GM12878 (cell line): ENCODE data around the gene CCL19. TPM values are rescaled to one million over a fixed set of nuclear protein-coding genes. Genes with fewer than 3 reads are reported as not detected.

ENCODE experiments used
- ATAC-seq: fragments of 200-7000 bp; cut with Tn5 transposase; 3 replicates; pipeline ENCODE4 v1.9.1; 2020; ENCODE audit warnings: mild to moderate bottlenecking, moderate library complexity
- BruUV-seq: library from RNA; stranded (reverse); fragments of 400-500 nt; replicated peaks from 2 replicates; lab custom pipeline; 2021; lab: Mats Ljungman, UMichigan
- CTCF ChIA-PET: fragments of 300-600 bp; sonication (Branson Sonifier 250); formaldehyde crosslinking; extraction: SDS; loops from one replicate; lab custom pipeline; 2021; ENCODE audit warnings: inconsistent platforms; lab: Yijun Ruan, JAX
- POLR2A ChIA-PET: fragments of 350-600 bp; formaldehyde crosslinking; extraction: SDS; loops from one replicate; lab custom pipeline; 2021; ENCODE audit warnings: inconsistent platforms; lab: Charles Lee
- RAD21 ChIA-PET: fragments of 300-600 bp; sonication (Branson Sonifier 250); formaldehyde crosslinking; loops from one replicate; lab custom pipeline; 2023; ENCODE audit warnings: antibody characterized with exemption; ENCODE audit not compliant: unreplicated experiment; lab: Charles Lee
- SMC1A ChIA-PET: fragments of 300-600 bp; sonication (Branson Sonifier 250); formaldehyde crosslinking; loops from one replicate; lab custom pipeline; 2023; ENCODE audit not compliant: unreplicated experiment, uncharacterized antibody; lab: Charles Lee
- DNase-seq: peaks from one replicate; pipeline ENCODE4 v3.0.0-alpha.2; 2011; ENCODE audit warnings: low read depth, low spot score
- FAIRE-seq: peaks from 3 replicates; lab custom pipeline; 2011; peaks lifted over from hg19 to GRCh38; lab: Jason Lieb, UNC
- H2AFZ ChIP-seq: 2 replicates; pipeline ENCODE4 v1.6.0; 2011; ENCODE audit warnings: low read depth, low read length, control low read depth; ENCODE audit not compliant: control insufficient read depth
- H3K27ac ChIP-seq: 2 replicates; pipeline ENCODE4 v1.5.1; 2011; ENCODE audit warnings: control low read depth; ENCODE audit not compliant: control insufficient read depth, insufficient read depth
- H3K27me3 ChIP-seq, 2 experiments: replicated peaks in 1 of 2; 2 replicates each; pipeline versions ENCODE4 v1.6.0 to v1.6.1; 2011; ENCODE audit warnings: low read length in 1 of 2; ENCODE audit not compliant: control insufficient read depth in 2 of 2, insufficient read depth in 2 of 2
- H3K36me3 ChIP-seq, 2 experiments: 2 replicates each; pipeline ENCODE4 v1.5.1; 2011; ENCODE audit warnings: low read length in 1 of 2; ENCODE audit not compliant: control insufficient read depth in 2 of 2, insufficient read depth in 2 of 2
- H3K4me1 ChIP-seq: 2 replicates; pipeline ENCODE4 v1.6.1; 2011; ENCODE audit warnings: mild to moderate bottlenecking, low read length, moderate library complexity, mixed read lengths; ENCODE audit not compliant: control insufficient read depth, insufficient read depth
- H3K4me2 ChIP-seq: 2 replicates; pipeline ENCODE4 v1.6.0; 2011; ENCODE audit warnings: control low read depth; ENCODE audit not compliant: control insufficient read depth, insufficient read depth
- H3K4me3 ChIP-seq: fragments of 200-600 bp; sonication (generic); 2 replicates; pipeline ENCODE4 v1.5.1; 2016
- H3K79me2 ChIP-seq: 2 replicates; pipeline ENCODE4 v1.6.0; 2011; ENCODE audit warnings: low read length; ENCODE audit not compliant: control insufficient read depth, insufficient read depth
- H3K9ac ChIP-seq: 2 replicates; pipeline ENCODE4 v1.8.0; 2011; ENCODE audit warnings: low read length, control low read depth, mixed read lengths; ENCODE audit not compliant: control insufficient read depth, insufficient read depth
- H3K9me3 ChIP-seq: replicated peaks from 3 replicates; pipeline ENCODE4 v1.5.1; 2011; ENCODE audit warnings: mild to moderate bottlenecking, low read length; ENCODE audit not compliant: control insufficient read depth, insufficient read depth
- H4K20me1 ChIP-seq: 2 replicates; pipeline ENCODE4 v1.6.0; 2011; ENCODE audit not compliant: control insufficient read depth, insufficient read depth
- CTCF ChIP-seq, 3 experiments: IDR thresholded peaks in 2 of 3; conservative IDR thresholded peaks in 1 of 3; 2 replicates each; pipeline ENCODE4 v1.5.1; 2011; ENCODE audit warnings: low read depth in 3 of 3, low read length in 3 of 3, mild to moderate bottlenecking in 3 of 3, control low read depth in 2 of 3, moderate library complexity in 2 of 3, inconsistent platforms in 1 of 3, mixed read lengths in 1 of 3; ENCODE audit not compliant: control insufficient read depth in 2 of 3, insufficient read depth in 1 of 3; ENCODE audit errors: extremely low read depth in 1 of 3
- ETV6 ChIP-seq, 2 experiments: fragments of 450-650 bp in 1 of 2; IDR thresholded peaks in 1 of 2; conservative IDR thresholded peaks in 1 of 2; 2 replicates each; pipeline ENCODE4 v1.6.1; 2014; ENCODE audit warnings: antibody characterized with exemption in 1 of 2, borderline replicate concordance in 1 of 2, low read depth in 1 of 2, mild to moderate bottlenecking in 1 of 2, moderate library complexity in 1 of 2
- POLR2A ChIP-seq: IDR thresholded peaks from 2 replicates; pipeline ENCODE4 v1.6.1; 2011; ENCODE audit warnings: low read depth, mild to moderate bottlenecking, low read length
- SMC3 ChIP-seq: IDR thresholded peaks from 2 replicates; pipeline ENCODE4 v1.6.1; 2011; ENCODE audit warnings: low read length, improper control_type of control experiment, borderline replicate concordance
- SP1 ChIP-seq: IDR thresholded peaks from one replicate; pipeline ENCODE4 v1.6.1; 2011; ENCODE audit warnings: low read depth, low read length
- ZNF217 ChIP-seq: fragments of 450-650 bp; IDR thresholded peaks from 2 replicates; pipeline ENCODE4 v1.6.1; 2017; ENCODE audit warnings: antibody characterized with exemption, mild to moderate bottlenecking
- ZNF622 ChIP-seq: fragments of 450-650 bp; IDR thresholded peaks from 2 replicates; pipeline ENCODE4 v1.6.1; 2017; ENCODE audit warnings: mild to moderate bottlenecking, inconsistent platforms
- WGBS: methylation state at CpG from one replicate; pipeline ENCODE4 v1.1.6; 2016; ENCODE audit warnings: low lambda C conversion rate; ENCODE audit not compliant: insufficient replicate concordance, insufficient coverage; ENCODE audit errors: missing lambda C conversion rate; 5-methylcytosine and 5-hydroxymethylcytosine counted together
- in situ Hi-C: fragments of 300-500 bp; cut with MboI; formaldehyde crosslinking; loops from 9 replicates; pipeline ENCODE4 v1.14.3; 2018; ENCODE audit warnings: mixed read lengths
- intact Hi-C: fragments of 100-400 bp; cut with micrococcal nuclease; formaldehyde crosslinking; loops from one replicate; pipeline ENCODE4 v1.14.2; 2022; ENCODE audit not compliant: unreplicated experiment
- polyA plus RNA-seq, 11 experiments: library from polyadenylated mRNA; depleted of rRNA in 4 of 11; unstranded in 6 of 11; stranded (reverse) in 5 of 11; fragments of >200 nt; fragmentation: Nextera tagmentation in 4 of 11; fragmentation: Illumina TruSeq in 1 of 11; extraction: Ambion mirVana in 4 of 11; extraction: Trizol in 1 of 11; gene quantifications; 1 replicate in 1 of 11; 2 replicates in 10 of 11; pipeline versions ENCODE4 v1.2.1 to v1.2.3, GENCODE V29; 2011 to 2016; ENCODE audit warnings: inconsistent platforms in 2 of 11, missing spikeins in 2 of 11, low read depth in 1 of 11
- total RNA-seq, 4 experiments: library from RNA; depleted of rRNA in 3 of 4; stranded (reverse); fragments of >200 nt in 3 of 4; fragmentation: Illumina TruSeq in 1 of 4; extraction: Trizol in 1 of 4; gene quantifications; 2 replicates each; pipeline versions ENCODE4 v1.2.1 to v1.2.3, GENCODE V29; 2013 to 2021
- TF ChIP-seq, protein P1 (sequence below): fragments of 450-650 bp; IDR thresholded peaks from 2 replicates; pipeline ENCODE4 v1.6.1; 2014; ENCODE audit warnings: mild to moderate bottlenecking

The CCL19 gene
- total and polyA plus RNA-seq, 10 of the 15 experiments (the other 5 are each of a cell fraction or from before 2014, with no cell fraction given), result 0.42 to 0.69 TPM; not detected in 8

DNA sequence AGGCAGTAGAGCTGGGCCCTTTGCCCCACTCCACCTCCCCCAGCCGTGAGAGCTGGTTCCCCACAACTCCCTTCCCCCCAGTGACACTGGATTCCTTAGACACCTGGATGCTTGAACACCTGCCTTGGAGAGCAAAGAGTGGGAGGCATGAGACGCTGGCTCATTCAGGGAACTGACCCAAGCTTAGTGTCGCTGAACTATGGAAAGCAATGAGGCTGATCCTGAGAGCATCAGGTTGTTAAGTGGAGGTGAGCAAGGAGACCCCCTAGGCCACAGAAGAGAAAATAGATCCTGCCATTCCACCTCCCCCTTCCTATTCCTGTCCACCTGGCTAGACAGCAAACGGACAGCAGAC is 2.0 kb downstream of the CCL19 start:
- no peak overlapping the region for H3K4me3 ChIP-seq
- no peak overlapping the region for H2AFZ ChIP-seq
- ChIA-PET POLR2A (no interaction called here), RAD21 (no interaction called here), CTCF (no interaction called here), SMC1A (no interaction called here)
- BruUV-seq, result no TSS peak
- peaks cover 16% of the 10 kb centered on the region for H3K4me1 ChIP-seq
- no peaks in the 10 kb centered on the region for H3K79me2 ChIP-seq
- 4% methylated on average over 4 of the region's 4 CpGs for WGBS
- no peak overlapping the region for H3K9ac ChIP-seq
- H3K4me2 ChIP-seq, result no peak overlapping the region
- FAIRE-seq (no peak), DNase-seq (no peak), ATAC-seq (no peak)
- H3K27me3 ChIP-seq, result no peaks in the 10 kb centered on the region; a peak in 2 of 4 replicates
- TF ChIP-seq SP1 (no peak), CTCF (IDR thresholded peaks at IDR 0.05 in 2 of 3, conservative IDR thresholded peaks at IDR 0.05 in 1 of 3; ENCODE audit: control insufficient read depth in 2 of 3, extremely low read depth in 1 of 3, insufficient read depth in 1 of 3, low read depth in 3 of 3, low read length in 3 of 3) (no peak), POLR2A (no peak), ETV6 (conservative IDR thresholded peaks at IDR 0.05 in 1 of 2, IDR thresholded peaks at IDR 0.05 in 1 of 2; ENCODE audit: borderline replicate concordance in 1 of 2, low read depth in 1 of 2) (no peak), ZNF622 (no peak), SMC3 (no peak), ZNF217 (no peak)
- TF ChIP-seq, protein P1, sequence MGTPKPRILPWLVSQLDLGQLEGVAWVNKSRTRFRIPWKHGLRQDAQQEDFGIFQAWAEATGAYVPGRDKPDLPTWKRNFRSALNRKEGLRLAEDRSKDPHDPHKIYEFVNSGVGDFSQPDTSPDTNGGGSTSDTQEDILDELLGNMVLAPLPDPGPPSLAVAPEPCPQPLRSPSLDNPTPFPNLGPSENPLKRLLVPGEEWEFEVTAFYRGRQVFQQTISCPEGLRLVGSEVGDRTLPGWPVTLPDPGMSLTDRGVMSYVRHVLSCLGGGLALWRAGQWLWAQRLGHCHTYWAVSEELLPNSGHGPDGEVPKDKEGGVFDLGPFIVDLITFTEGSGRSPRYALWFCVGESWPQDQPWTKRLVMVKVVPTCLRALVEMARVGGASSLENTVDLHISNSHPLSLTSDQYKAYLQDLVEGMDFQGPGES, result no peak
- no peaks in the 10 kb centered on the region for H4K20me1 ChIP-seq
- no peaks in the 10 kb centered on the region for H3K9me3 ChIP-seq
- in situ Hi-C loops, result no loop called here
- no peaks in the 10 kb centered on the region for H3K36me3 ChIP-seq
- H3K27ac ChIP-seq, result no peak overlapping the region
- intact Hi-C loops, result no loop called here
